ENCODE results near the gene NCSTN.
A peak's percentile ranks its signal among the peaks of the same experiment; 100 is the strongest.

NCSTN gene

DNA sequence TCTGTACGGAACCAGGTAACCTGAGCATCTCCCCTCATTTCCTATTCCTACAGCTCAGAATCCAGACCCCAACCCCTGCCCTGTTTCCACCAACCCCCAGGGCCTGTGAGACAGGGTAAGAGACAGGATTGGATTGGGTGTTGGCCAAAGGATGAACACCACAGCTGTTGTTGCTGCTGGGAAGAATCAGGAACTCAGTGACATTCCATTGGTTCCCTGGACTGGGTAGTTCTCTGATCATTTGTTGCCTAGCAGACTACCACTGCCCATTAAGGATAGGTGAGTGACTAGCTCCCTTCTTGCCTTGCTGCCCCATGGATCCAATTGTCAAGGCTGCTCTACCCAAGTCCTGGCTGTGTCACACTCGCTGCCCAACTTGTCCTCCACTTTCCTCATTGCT lies 10.0 kb downstream of the NCSTN start:
- ATAC-seq = no peak

DNA sequence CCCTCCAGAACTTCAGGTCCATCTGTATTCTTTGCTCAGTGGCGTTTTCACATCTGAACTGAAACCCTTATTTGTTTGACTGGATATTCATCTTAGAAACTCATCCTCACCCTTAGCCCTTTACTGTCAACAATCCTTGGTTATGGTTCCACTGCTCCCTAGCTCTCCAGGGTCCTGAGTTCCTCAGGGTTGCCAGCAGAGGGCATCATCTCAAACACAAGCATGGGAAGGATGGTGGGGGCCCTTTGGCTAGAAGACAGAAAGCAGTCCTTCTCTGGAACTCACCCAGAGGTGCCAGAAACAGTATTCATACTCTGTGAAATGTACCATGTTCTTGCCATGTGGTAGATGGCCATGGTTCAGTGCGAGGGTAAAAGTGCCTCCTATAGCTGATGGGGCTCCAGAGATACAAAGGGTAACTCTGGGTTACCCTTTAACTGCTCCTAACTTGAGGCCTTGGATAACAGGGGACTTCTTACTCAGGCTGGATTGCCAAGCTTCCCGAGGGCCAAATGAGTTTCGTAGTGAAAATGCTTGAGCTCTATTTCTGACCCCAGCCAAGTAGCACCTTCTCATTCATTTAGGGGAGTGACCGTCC lies 11.3 kb downstream of the NCSTN start:
- peak in 1 of 2 donors; percentile 28 for ATAC-seq

- no peak for ATAC-seq
Measured at GRCh38 chr1:160357286-160358002, 14.3 kb downstream of the NCSTN start.

- no peak for ATAC-seq
Measured at GRCh38 chr1:160358073-160358472, 14.9 kb downstream of the NCSTN start.

GRCh38 chr1:160359559-160360226 lies 16.5 kb downstream of the NCSTN start:
- ATAC-seq = no peak

GRCh38 chr1:160360227-160360695 lies 17.1 kb downstream of the NCSTN start:
- no peak for ATAC-seq

DNA sequence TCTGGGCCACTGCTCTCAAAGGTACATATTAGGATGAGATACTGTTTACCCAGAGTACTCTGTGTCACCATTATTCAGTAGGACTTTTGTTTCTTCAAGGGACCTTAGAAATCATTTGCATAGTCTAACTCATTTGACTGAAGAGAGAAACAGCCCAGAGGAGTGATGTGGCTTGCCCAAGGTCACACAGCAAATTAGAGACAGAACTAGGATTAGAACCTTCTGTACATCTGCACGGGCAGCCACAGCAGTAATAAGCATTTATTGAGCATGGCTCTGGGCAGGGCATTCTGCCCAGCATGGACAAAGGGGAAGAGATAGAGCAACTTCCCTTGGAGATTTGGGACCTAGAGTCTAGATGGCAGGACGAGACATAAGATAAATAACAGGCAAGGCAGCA lies 18.0 kb downstream of the NCSTN start:
- no peak for ATAC-seq

GRCh38 chr1:160361814-160362167 lies 18.6 kb downstream of the NCSTN start:
- ATAC-seq = no peak

DNA sequence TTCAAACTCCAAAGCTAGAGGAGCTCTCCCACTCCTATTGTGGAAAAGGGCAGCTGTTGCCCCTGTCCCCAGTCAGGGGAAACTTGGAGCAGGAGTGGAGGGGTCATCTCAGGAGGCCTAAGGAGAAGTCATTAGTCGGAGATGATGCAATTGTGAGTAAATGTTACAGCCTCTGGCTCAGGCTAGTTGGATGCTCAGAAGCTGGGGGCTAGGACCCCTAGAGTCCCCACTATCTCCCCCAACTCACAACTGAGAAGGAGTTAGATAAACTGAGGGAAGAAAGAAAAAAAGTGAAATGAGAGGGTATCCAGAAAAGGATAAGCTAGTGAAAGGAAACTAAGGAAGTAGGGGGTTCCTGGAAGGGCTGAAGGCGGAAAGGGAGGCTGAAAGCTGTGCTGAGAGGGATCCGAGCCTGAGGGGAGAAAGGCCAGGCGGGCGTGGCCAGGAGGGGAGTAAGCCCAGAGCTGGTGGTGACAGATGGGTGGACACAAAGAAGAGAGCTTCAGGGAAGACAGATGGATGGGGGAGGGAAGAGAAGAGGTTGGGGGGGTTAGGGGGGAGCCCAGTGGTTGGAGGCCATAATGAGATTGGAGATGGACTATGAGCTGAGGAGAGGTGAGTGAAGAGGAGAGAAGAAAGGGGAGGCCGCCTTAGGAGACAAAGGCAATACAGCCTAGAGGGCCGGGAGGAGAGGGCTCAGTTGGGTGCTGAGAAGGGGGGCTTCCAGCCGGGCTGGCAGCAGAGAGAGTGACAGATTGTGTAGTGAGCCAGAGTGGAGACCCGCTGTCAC lies 19.2 kb downstream of the NCSTN start:
- ATAC-seq = no peak

DNA sequence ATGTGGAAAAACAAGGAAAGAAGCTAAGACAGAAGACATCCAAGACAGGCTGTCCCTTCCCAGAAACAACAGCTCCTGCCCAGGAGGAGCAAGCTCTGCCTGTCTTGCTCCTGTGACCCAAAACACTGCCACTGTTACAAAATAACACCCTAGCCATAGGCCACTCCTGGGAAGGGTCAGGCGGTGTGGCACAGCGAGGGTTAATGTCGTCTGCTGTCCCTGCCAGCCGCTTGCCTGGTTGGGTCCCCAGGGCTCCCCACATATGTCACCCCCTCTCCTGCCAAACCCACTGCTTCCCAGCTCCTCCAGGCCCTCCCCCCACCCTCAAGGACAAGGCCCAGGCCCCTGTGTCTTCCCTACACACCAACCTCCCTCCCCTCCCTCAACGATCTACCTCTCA lies 19.8 kb downstream of the NCSTN start:
- no peak for ATAC-seq

DNA sequence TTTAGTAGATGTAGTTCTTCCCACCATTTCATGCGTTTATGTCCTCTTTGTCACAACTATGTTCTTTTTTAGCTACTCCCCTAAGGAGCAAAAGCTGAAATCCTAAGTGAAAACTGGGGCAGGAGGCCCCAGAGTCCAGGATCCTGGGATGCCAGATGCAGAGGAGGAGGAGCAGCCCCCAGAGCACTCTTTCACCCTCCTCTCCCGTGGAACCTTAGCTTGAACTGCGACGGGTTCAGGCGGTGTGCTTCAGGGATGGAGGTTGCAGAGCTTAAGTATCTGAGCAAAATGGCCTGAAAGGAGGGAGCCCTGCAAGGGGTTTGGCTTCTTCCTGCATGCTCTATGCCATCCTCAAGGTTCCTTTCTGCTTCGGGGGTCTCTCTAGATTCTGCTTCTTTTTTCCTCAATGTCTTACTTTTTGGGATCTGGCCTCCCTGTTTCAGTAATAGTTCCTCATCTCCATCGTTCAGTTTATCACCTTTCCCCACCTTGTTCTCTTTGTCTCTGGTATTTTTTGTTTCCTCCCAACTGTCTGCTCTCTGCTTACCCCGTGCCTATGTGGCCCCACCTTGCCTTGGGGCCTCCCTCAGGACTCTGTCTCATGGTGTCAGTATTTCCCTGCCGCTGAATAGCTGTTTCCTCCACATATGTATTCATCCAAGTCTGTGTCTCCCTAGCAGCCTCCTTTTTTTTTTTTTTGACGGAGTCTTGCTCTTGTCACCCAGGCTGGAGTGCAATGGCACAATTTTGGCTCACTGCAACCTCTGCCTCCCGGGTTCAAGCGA lies 21.0 kb downstream of the NCSTN start:
- no peak for ATAC-seq

GRCh38 chr1:160365325-160365724 lies 22.1 kb downstream of the NCSTN start:
- no peak for ATAC-seq

- no peak for ATAC-seq
Measured at GRCh38 chr1:160366731-160367515, 23.7 kb downstream of the NCSTN start, which contains the start of gene NHLH1. NHLH1 (plus strand) TSS chr1:160367071; CDS start chr1:160370732, 3,661 bp downstream.

DNA sequence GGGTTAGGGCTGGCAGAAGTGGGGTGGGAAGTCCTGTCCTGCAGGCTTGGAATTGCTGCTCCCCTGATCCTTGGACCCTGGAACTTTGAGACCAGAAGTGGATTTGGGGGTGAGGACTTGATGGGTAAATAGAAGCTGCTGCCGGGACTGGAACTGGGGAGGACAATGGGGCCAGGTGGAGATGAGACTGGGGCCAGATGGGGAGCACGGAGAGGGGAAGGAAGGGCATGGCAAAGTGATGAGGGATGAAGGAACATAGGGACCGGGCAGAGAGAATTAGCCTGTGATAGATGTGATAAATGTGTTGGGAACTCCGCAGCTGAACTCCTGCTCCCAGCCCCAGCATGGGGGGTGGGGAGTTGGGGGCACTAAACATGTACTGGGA lies 24.3 kb downstream of the NCSTN start:
- ATAC-seq = no peak

- no peak for ATAC-seq
Measured at GRCh38 chr1:160367934-160368923, 25.0 kb downstream of the NCSTN start.

GRCh38 chr1:160369087-160369486 lies 25.9 kb downstream of the NCSTN start:
- ATAC-seq = no peak

- no peak for ATAC-seq
Measured at GRCh38 chr1:160370561-160371345, 27.6 kb downstream of the NCSTN start.

DNA sequence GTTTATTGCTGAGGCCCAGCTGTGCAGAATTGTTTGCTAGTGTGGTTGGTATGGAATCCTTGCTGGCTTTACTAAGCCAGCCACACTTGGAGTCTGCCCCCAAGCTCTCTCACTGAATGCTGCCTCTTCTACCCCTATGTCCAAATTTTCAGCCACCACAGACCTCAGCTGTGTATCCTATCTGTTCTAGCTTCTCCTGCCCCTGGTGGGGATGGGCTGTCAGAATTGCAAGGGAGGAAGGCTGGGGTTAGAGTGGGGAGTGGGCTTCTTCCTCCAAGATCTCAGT lies 28.1 kb downstream of the NCSTN start:
- ATAC-seq = no peak

DNA sequence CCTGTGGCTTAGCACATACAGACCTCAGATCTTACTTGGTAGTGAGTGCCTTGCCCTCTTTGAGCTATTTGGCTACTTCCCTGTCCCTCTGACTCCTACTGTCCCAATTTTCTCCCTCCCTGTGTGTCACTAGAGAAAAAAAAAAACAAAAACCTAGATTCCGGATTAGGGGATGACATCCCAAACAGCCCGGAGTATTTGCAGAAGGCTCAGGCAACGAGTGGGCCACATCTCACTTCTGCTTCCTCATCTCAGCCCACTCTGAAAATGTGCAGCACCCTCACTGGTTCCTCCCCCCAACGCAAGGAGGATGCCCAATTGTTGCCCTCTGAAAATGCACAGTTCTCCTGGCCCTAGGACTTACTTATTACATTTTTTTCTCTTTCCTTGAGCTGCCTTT lies 28.6 kb downstream of the NCSTN start:
- no peak for ATAC-seq

DNA sequence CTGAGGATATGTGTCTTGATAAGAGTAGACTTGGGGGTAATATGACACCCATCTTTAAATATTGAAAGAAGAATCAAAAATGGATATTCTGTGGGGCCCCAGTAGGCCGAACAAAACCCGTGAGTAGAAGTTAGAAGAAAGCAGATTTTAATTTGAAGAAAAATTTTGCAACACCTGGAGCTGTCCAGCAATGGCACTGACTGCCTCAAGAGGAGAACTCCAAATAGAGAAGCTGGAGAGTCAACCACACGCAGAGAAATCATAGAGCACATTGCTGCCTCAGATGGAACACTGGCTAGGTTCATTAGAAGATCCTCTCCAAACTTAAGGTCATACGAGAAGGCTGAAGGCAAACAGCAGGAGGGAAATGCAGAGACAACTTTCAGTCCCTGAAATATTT lies 30.5 kb downstream of the NCSTN start:
- ATAC-seq = no peak

Measured in activated CD4-positive, CD25-positive, alpha-beta regulatory T cell treated with anti-CD3 and anti-CD28 coated beads, Interleukin-2, amount 50 U/mL, for 24 hours (primary cell).